Suprapubic skin (tissue), 4 donors: ENCODE data around the gene DHCR7. TPM values are rescaled to one million over a fixed set of nuclear protein-coding genes. Genes with fewer than 3 reads are reported as not detected.

ENCODE experiments used
- DNase-seq, 2 donors: peaks; one replicate each; pipeline ENCODE4 v3.0.0-alpha.2; 2019; ENCODE audit warnings: low spot score in 2 of 2
- H3K27ac ChIP-seq: fragments of 200-600 bp; sonication (generic); one replicate; pipeline ENCODE4 v1.5.1; 2019
- H3K27me3 ChIP-seq: fragments of 200-600 bp; sonication (generic); one replicate; pipeline ENCODE4 v1.5.1; 2019
- H3K36me3 ChIP-seq: fragments of 200-600 bp; sonication (generic); one replicate; pipeline ENCODE4 v1.5.1; 2019
- H3K4me1 ChIP-seq: fragments of 200-600 bp; sonication (generic); one replicate; pipeline ENCODE4 v1.5.1; 2019
- H3K4me3 ChIP-seq: fragments of 200-600 bp; sonication (generic); one replicate; pipeline ENCODE4 v1.5.1; 2019; ENCODE audit warnings: mild to moderate bottlenecking
- H3K9me3 ChIP-seq: fragments of 200-600 bp; sonication (generic); one replicate; pipeline ENCODE4 v1.5.1; 2019
- EP300 ChIP-seq: sonication (generic); formaldehyde crosslinking; IDR thresholded peaks from one replicate; pipeline ENCODE4 v1.6.1; 2017; ENCODE audit warnings: antibody characterized with exemption
- POLR2A ChIP-seq, 2 donors: fragments of 450-650 bp; IDR thresholded peaks; one replicate each; pipeline ENCODE4 v1.6.1; 2017; ENCODE audit warnings: antibody characterized with exemption in 2 of 2, mild to moderate bottlenecking in 2 of 2, moderate library complexity in 2 of 2
- POLR2AphosphoS5 ChIP-seq, 3 donors: sonication (generic); formaldehyde crosslinking; IDR thresholded peaks; one replicate each; pipeline ENCODE4 v1.6.1; 2017; ENCODE audit warnings: antibody characterized with exemption in 3 of 3
- WGBS: methylation state at CpG from one replicate; pipeline ENCODE4 v1.1.5; 2018; 5-methylcytosine and 5-hydroxymethylcytosine counted together
- total RNA-seq, 4 donors: library from RNA; depleted of rRNA; stranded (reverse); fragments of >200 nt; gene quantifications; one replicate each; pipeline ENCODE4 v1.1.0, GENCODE V29; 2016
- TF ChIP-seq, protein P1 (sequence below), 2 donors: fragments of 200-600 bp in 1 of 2; fragments of 450-650 bp in 1 of 2; sonication (generic) in 1 of 2; IDR thresholded peaks; one replicate each; pipeline ENCODE4 v1.5.1; 2016 to 2019; ENCODE audit warnings: antibody characterized with exemption in 2 of 2, mild to moderate bottlenecking in 1 of 2, moderate library complexity in 1 of 2

The DHCR7 gene
- total RNA-seq, 4 donors from 2014 or later, result 41.8 to 140 (median 76.7) TPM

DNA sequence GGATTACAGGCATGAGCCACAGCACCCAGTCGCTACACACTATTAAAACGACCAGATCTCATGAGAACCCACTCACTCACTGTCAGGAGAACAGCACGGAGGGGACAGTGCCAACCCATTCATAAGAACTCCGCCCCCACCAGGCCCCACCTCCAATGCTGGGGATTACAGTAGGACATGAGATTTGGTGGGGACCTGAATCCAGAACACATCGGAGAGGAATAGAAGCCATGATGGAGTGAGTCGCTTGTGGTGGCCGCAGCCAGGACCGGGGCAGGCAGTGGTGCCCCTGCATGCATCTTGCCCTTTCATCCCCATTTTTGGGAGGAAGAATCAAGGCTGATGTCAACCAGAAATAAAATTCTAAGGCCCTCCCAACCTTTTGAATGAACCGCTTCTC lies 13.5 kb upstream of the DHCR7 start:
- TF ChIP-seq POLR2A (IDR thresholded peaks at IDR 0.05) (no peak), POLR2AphosphoS5 (IDR thresholded peaks at IDR 0.05) (no peak), EP300 (no peak)
- TF ChIP-seq, protein P1, sequence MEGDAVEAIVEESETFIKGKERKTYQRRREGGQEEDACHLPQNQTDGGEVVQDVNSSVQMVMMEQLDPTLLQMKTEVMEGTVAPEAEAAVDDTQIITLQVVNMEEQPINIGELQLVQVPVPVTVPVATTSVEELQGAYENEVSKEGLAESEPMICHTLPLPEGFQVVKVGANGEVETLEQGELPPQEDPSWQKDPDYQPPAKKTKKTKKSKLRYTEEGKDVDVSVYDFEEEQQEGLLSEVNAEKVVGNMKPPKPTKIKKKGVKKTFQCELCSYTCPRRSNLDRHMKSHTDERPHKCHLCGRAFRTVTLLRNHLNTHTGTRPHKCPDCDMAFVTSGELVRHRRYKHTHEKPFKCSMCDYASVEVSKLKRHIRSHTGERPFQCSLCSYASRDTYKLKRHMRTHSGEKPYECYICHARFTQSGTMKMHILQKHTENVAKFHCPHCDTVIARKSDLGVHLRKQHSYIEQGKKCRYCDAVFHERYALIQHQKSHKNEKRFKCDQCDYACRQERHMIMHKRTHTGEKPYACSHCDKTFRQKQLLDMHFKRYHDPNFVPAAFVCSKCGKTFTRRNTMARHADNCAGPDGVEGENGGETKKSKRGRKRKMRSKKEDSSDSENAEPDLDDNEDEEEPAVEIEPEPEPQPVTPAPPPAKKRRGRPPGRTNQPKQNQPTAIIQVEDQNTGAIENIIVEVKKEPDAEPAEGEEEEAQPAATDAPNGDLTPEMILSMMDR (IDR thresholded peaks at IDR 0.05), result no peak
- 89% methylated on average over 9 of the region's 9 CpGs for WGBS
- no peak for DNase-seq
- Histone ChIP-seq H3K4me1 (no peaks in the 10 kb centered on the region), H3K9me3 (no peaks in the 10 kb centered on the region), H3K27me3 (no peaks in the 10 kb centered on the region), H3K27ac (no peak overlapping the region), H3K4me3 (no peak overlapping the region), H3K36me3 (peaks cover 75% of the 10 kb centered on the region)

- no peaks in the 10 kb centered on the region for H3K27me3 ChIP-seq
- TF ChIP-seq POLR2A (IDR thresholded peaks at IDR 0.05), result no peak
- TF ChIP-seq, protein P1 (IDR thresholded peaks at IDR 0.05), result no peak
- no peak for TF ChIP-seq EP300
- no peak for TF ChIP-seq POLR2AphosphoS5 (IDR thresholded peaks at IDR 0.05)
Measured at GRCh38 chr11:71459767-71460320, 11.7 kb upstream of the DHCR7 start.

GRCh38 chr11:71459076-71459766 lies 11.0 kb upstream of the DHCR7 start:
- H3K36me3 ChIP-seq, result peaks cover 87% of the 10 kb centered on the region
- H3K27me3 ChIP-seq, result no peaks in the 10 kb centered on the region
- H3K4me3 ChIP-seq, result no peak overlapping the region
- H3K9me3 ChIP-seq, result no peaks in the 10 kb centered on the region
- H3K4me1 ChIP-seq, result peaks cover 6% of the 10 kb centered on the region
- TF ChIP-seq POLR2AphosphoS5 (IDR thresholded peaks at IDR 0.05) (no peak), POLR2A (IDR thresholded peaks at IDR 0.05) (no peak), EP300 (no peak)
- TF ChIP-seq, protein P1 (IDR thresholded peaks at IDR 0.05), result no peak
- 89% methylated on average over 20 of the region's 23 CpGs for WGBS
- H3K27ac ChIP-seq, result no peak overlapping the region
- no peak for DNase-seq

More at GRCh38 chr11:71459767-71460320, 11.7 kb upstream of the DHCR7 start:
- H3K27ac ChIP-seq, result no peak overlapping the region
- WGBS, result 73% methylated on average over 11 of the region's 11 CpGs
- DNase-seq, result no peak
- H3K9me3 ChIP-seq, result no peaks in the 10 kb centered on the region
- peaks cover 87% of the 10 kb centered on the region for H3K36me3 ChIP-seq
- H3K4me3 ChIP-seq, result no peak overlapping the region
- no peaks in the 10 kb centered on the region for H3K4me1 ChIP-seq

DNA sequence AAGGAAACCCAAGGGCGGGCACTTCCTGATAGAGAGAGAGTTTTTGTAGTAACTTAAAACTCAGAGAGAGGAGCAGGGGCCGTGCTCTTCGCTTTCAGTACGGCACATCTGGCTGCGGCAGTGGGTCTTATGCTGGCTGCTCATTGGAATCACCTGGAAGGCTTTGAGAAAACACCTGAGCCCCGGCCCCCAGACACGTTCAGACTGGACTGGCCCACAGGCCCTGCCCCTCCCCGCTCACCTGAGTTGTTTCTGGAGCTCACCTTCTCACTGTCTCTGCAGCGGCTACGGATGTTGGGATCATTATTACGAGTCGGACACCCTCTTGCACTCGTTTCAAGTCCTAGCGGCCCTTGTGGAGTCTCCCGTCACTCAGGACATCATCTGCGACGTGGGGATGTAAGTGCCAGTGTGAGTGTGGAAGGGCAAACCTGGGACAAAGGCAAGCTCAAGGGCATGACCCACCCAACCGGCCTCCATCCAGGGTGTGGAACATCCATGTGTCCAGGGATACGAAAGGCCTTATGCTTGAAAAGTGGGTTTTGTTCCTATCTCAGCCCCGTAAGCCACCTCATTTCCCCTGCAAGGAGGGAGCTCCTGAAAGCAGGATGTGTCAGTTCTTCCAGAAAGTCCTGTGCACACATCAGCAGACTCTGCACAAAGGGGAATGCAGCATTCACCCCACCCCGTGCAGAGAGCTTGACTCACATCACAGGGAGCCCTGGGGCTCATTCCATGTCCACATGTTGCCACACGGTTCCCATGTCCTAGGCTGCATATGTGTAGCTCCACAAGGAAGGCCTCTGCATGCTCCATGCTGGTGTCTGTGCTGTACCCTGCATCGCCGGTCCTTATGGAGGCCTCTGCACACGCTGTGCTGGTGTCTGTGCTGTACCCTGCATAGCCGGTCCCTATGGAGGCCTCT lies 10.2 kb upstream of the DHCR7 start:
- Histone ChIP-seq H3K9me3 (no peaks in the 10 kb centered on the region), H3K4me3 (no peak overlapping the region), H3K4me1 (peaks cover 14% of the 10 kb centered on the region), H3K27ac (no peak overlapping the region), H3K36me3 (peaks cover 79% of the 10 kb centered on the region), H3K27me3 (no peaks in the 10 kb centered on the region)
- TF ChIP-seq POLR2A (IDR thresholded peaks at IDR 0.05), result no peak
- no peak for TF ChIP-seq POLR2AphosphoS5 (IDR thresholded peaks at IDR 0.05)
- no peak for TF ChIP-seq EP300
- TF ChIP-seq, protein P1 (IDR thresholded peaks at IDR 0.05), result no peak
- 90% methylated on average over 25 of the region's 26 CpGs for WGBS
- no peak for DNase-seq

- WGBS, result 93% methylated on average over 10 of the region's 10 CpGs
- H3K4me3 ChIP-seq, result no peak overlapping the region
- TF ChIP-seq, protein P1 (IDR thresholded peaks at IDR 0.05), result no peak
- TF ChIP-seq EP300, result no peak
- no peak for TF ChIP-seq POLR2AphosphoS5 (IDR thresholded peaks at IDR 0.05)
- TF ChIP-seq POLR2A (IDR thresholded peaks at IDR 0.05), result no peak
- peak in 1 of 2 donors; percentile 30 for DNase-seq
- peaks cover 69% of the 10 kb centered on the region for H3K36me3 ChIP-seq
- no peaks in the 10 kb centered on the region for H3K9me3 ChIP-seq
- peaks cover 25% of the 10 kb centered on the region for H3K4me1 ChIP-seq
- no peaks in the 10 kb centered on the region for H3K27me3 ChIP-seq
- no peak overlapping the region for H3K27ac ChIP-seq
Measured at GRCh38 chr11:71456831-71457230, 8.6 kb upstream of the DHCR7 start.
